Aorta (tissue), 5 donors: Measurements from ENCODE around the gene LCE3B. TPM values are rescaled to one million over a fixed set of nuclear protein-coding genes. Genes with fewer than 3 reads are reported as not detected.

Source experiments
- ATAC-seq: fragments of 200-7000 bp; cut with Tn5 transposase; one replicate; pipeline ENCODE4 v1.9.1; 2022; ENCODE audit warnings: moderate library complexity; ENCODE audit not compliant: low FRiP score
- DNase-seq, 2 donors: peaks; one replicate each; pipeline ENCODE4 v3.0.0-alpha.2; 2020
- H3K27ac ChIP-seq, 2 donors: one replicate each; pipeline ENCODE4 v1.5.1; 2013; ENCODE audit warnings: low read length in 2 of 2, mild to moderate bottlenecking in 2 of 2, moderate library complexity in 2 of 2, control low read depth in 1 of 2, inconsistent platforms in 1 of 2, low read depth in 1 of 2
- H3K27me3 ChIP-seq, 2 donors: one replicate each; pipeline ENCODE4 v1.6.1; 2013; ENCODE audit warnings: control low read depth in 1 of 2, low read length in 1 of 2, mild to moderate bottlenecking in 1 of 2, moderate library complexity in 1 of 2; ENCODE audit not compliant: insufficient read depth in 2 of 2, control insufficient read depth in 1 of 2
- H3K36me3 ChIP-seq, 2 donors: one replicate each; pipeline ENCODE4 v1.6.1; 2013; ENCODE audit warnings: control low read depth in 1 of 2, low read length in 1 of 2, mild to moderate bottlenecking in 1 of 2; ENCODE audit not compliant: insufficient read depth in 2 of 2, control insufficient read depth in 1 of 2
- H3K4me1 ChIP-seq, 2 donors: one replicate each; pipeline ENCODE4 v1.6.1; 2013; ENCODE audit warnings: low read length in 2 of 2, control low read depth in 1 of 2, mild to moderate bottlenecking in 1 of 2, moderate library complexity in 1 of 2; ENCODE audit not compliant: insufficient read depth in 2 of 2, control insufficient read depth in 1 of 2
- H3K4me3 ChIP-seq, 2 donors: one replicate each; pipeline ENCODE4 v1.5.1; 2013; ENCODE audit warnings: low read length in 2 of 2, control low read depth in 1 of 2, mild to moderate bottlenecking in 1 of 2
- H3K9me3 ChIP-seq: one replicate; pipeline ENCODE4 v1.6.1; 2013; ENCODE audit warnings: mild to moderate bottlenecking, low read length; ENCODE audit not compliant: control insufficient read depth
- WGBS, 2 donors: extraction: QIAGEN DNeasy Blood & Tissue Kit; methylation state at CpG; one replicate each; pipeline ENCODE4 v1.1.7; 2013; 5-methylcytosine and 5-hydroxymethylcytosine counted together
- intact Hi-C, 2 donors: fragments of 100-400 bp; cut with DNase I; formaldehyde crosslinking; loops; one replicate each; pipeline versions ENCODE4 v1.14.2 to v1.15.0; 2022
- polyA plus RNA-seq, 2 donors: library from polyadenylated mRNA; stranded (reverse); fragments of 200-250 nt; gene quantifications; one replicate each; pipeline ENCODE4 v1.2.3, GENCODE V29; 2013
- total RNA-seq, 2 donors: library from RNA; stranded (reverse); fragmentation: NEBNext Ultra II Directional; extraction: Animal tissue kit (Norgen Biotek cat#: 25700); gene quantifications; one replicate each; pipeline ENCODE4 v1.2.1, GENCODE V29; 2021
- donor health status: healthy with polysubstance abuse.
- donor health status: Bipolar disorder and iron deficiency.
- donor health status: DM: no; HTN: no; CAD: no.
- donor health status: DM: no; HTN: no; CAD: no.
- donor health status: DM: yes; HTN: yes; CAD: no.

LCE3B gene
- total and polyA plus RNA-seq, 4 donors = not detected

DNA sequence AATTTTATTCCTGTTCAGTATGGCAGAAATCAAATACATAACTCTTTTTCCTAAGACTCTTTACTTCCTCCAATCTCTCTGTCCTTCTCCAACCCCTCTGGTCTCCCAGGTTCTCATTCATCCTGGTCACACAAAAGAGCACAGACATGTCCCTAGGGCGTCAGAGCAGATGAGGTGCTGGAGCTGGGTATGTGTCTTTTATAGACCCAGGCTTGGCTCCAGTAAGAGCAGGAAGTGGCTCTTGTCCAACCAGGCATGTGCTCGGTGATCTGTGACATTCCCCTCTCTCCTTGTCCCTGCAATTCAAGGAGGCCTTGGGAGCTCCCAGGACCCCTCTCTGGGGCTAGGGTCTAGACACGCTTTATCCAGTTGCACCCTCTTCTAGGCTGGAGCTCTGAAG is 31.5 kb downstream of the LCE3B start:
- no peak overlapping the region for H3K4me3 ChIP-seq
- H3K27me3 ChIP-seq = no peaks in the 10 kb centered on the region
- ATAC-seq (no peak), DNase-seq (no peak)
- H3K27ac ChIP-seq = no peak overlapping the region
- WGBS, 2 donors = 36 to 41% methylated on average over 3 of the region's 3 CpGs
- intact Hi-C loops = no loop called here
- H3K9me3 ChIP-seq = peaks cover 2% of the 10 kb centered on the region
- no peaks in the 10 kb centered on the region for H3K36me3 ChIP-seq
- no peaks in the 10 kb centered on the region for H3K4me1 ChIP-seq

DNA sequence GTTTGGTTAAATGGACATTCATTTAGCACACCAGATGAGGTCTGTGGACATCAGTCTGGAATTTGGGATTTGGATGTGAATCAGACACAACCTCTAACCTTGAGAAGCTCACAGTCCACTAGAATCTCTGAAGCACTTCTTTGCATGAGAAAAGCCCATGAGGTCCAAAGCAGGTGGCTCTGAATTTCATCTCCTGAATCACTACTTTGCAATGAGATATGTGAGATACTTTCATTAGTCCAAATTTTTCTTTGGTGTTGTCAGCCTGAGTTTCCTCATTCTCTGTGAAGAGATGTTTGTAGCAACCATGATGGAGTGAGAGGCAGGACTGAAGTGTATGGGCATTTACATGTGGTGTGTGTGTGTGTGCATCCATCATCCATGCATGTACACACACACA is 33.0 kb downstream of the LCE3B start:
- no peaks in the 10 kb centered on the region for H3K4me1 ChIP-seq
- H3K9me3 ChIP-seq = peaks cover 2% of the 10 kb centered on the region
- no peak for DNase-seq
- H3K36me3 ChIP-seq = no peaks in the 10 kb centered on the region
- H3K27me3 ChIP-seq = no peaks in the 10 kb centered on the region
- no peak overlapping the region for H3K4me3 ChIP-seq
- H3K27ac ChIP-seq = no peak overlapping the region
- intact Hi-C loops = no loop called here
- ATAC-seq = no peak

DNA sequence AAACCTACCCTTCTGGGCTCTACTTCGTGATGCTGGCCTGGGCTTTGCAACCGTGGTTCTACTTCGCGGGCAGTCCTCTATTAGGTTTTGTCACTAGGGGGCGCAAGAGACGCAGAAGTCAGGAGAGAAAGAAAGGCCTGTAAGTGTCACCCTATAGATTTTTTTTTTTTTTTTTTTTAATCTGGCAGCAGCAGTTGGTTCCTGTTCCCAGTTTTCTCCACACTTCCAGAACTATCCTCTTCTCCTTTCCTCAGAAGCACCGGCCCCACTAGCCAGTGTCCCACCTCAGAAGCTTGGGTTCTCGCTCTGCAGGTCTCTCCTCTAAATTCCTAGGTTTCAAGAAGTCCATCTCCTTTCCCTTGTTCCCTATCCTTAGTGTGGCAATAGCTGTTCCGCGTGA is 40.5 kb downstream of the LCE3B start:
- Histone ChIP-seq H3K9me3 (no peaks in the 10 kb centered on the region), H3K36me3 (no peaks in the 10 kb centered on the region), H3K27ac (no peak overlapping the region), H3K27me3 (no peaks in the 10 kb centered on the region), H3K4me1 (no peaks in the 10 kb centered on the region), H3K4me3 (no peak overlapping the region)
- 25 to 29% methylated on average over 10 of the region's 10 CpGs for WGBS, 2 donors
- ATAC-seq = no peak
- DNase-seq = no peak
- intact Hi-C loops = loop anchor here in 1 of 2 donors (10.0 kb wide), 1 partner anchor 571 kb away; no protein-coding TSS in a partner anchor

DNA sequence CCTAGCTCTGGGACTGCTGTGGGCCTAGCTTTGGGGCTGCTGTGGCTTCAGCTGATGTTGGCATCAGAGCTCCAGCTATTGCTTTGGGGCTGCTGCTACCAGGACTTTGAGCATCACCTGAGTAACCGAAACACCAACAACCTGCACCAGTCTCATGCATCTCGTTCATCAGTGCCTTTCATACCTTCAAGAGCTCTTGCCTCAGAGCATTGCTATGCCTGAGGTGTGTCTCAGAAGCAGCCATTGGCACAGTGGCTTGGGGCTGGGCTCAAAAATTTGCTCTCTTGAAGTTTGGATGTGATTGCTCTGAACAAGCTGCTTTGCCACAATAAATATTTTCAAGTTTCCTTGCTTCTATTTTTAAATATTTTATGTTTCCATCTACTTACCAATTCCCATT is 42.8 kb downstream of the LCE3B start:
- no peaks in the 10 kb centered on the region for H3K27me3 ChIP-seq
- intact Hi-C loops = loop anchor here in 1 of 2 donors (10.0 kb wide), 1 partner anchor 568 kb away; no protein-coding TSS in a partner anchor
- WGBS, 2 donors = 61 to 62% methylated on average over 2 of the region's 2 CpGs
- H3K9me3 ChIP-seq = no peaks in the 10 kb centered on the region
- ATAC-seq = no peak
- no peak for DNase-seq
- no peaks in the 10 kb centered on the region for H3K36me3 ChIP-seq
- H3K4me3 ChIP-seq = no peak overlapping the region
- H3K4me1 ChIP-seq = no peaks in the 10 kb centered on the region
- no peak overlapping the region for H3K27ac ChIP-seq

DNA sequence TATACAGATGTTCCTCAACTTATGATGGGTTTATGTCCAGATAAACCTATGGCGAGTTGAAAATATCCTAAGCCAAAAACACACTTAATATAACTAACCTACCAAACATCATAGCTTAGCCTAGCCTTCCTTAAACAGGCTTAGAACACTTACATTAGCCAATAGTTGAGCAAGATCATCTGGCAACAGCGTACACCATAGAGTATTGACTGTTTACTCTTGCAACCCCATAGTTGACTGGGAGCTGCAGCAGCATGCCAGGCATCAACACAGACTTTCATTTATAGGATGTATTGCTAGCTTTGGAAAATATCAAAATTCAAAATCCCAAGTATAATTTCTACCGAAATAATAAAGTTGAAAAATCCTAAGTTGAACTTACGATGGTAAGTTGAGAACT is 44.1 kb downstream of the LCE3B start:
- no peak for DNase-seq
- ATAC-seq = no peak
- WGBS, 2 donors = 86 to 87% methylated on average over 4 of the region's 4 CpGs
- Histone ChIP-seq H3K36me3 (no peaks in the 10 kb centered on the region), H3K4me1 (no peaks in the 10 kb centered on the region), H3K4me3 (no peak overlapping the region), H3K27ac (no peak overlapping the region), H3K9me3 (no peaks in the 10 kb centered on the region), H3K27me3 (no peaks in the 10 kb centered on the region)
- intact Hi-C loops = loop anchor here in 1 of 2 donors (10.0 kb wide), 1 partner anchor 567 kb away; no protein-coding TSS in a partner anchor

DNA sequence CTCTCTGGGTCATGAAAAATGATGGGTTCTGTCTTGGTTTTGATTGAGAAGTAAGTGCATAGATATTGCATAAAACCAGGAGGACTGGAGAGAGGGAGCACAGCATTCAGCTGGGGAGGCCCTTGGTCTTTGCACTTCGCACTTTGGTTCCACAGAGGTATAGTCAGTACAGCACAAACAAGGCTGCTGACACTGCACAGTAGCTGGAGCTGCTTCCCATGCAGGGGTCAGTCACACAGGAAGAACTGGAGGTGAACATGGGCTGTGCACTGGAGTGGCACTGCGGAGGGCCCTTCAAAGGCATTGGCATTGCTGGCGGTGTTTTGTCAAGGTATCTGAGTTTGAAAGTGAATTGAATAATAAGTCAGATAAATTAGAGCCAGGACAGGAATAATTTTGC is 45.0 kb downstream of the LCE3B start:
- Histone ChIP-seq H3K36me3 (no peaks in the 10 kb centered on the region), H3K4me3 (no peak overlapping the region), H3K4me1 (no peaks in the 10 kb centered on the region), H3K27ac (no peak overlapping the region), H3K27me3 (no peaks in the 10 kb centered on the region), H3K9me3 (no peaks in the 10 kb centered on the region)
- DNase-seq = no peak
- 85 to 88% methylated on average over 3 of the region's 3 CpGs for WGBS, 2 donors
- no peak for ATAC-seq
- intact Hi-C loops = loop anchor here in 1 of 2 donors (10.0 kb wide), 1 partner anchor 566 kb away; no protein-coding TSS in a partner anchor

DNA sequence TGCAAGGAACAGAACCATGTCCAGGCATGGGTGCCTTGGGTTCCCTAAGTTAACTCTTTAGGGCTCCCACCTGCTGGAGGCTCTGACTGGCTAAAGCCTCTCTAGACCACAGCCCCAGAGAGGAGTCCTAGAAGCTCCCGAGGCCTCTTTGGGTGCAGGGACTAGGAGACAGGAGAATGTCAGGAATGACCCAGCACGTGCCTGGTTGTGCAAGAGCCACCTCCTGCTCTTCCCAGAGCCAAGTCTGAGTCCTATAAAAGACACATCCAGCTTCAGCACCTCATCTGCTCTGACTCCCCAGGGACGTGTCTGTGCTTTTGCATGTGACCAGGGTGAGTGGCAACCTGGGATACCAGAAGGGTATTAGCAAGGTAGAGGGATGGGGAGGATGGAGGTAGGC is 49.5 kb downstream of the LCE3B start, which contains the start of gene LCE2D:
Gene LCE2D, plus strand, starts transcription at position 283 of the 400 bp plus-strand sequence. CDS start 726 bp downstream, outside the sequence.
- no peaks in the 10 kb centered on the region for H3K9me3 ChIP-seq
- intact Hi-C loops = no loop called here
- H3K27me3 ChIP-seq = peaks cover 0 to 2% of the 10 kb centered on the region in 2 donors
- H3K4me3 ChIP-seq = no peak within 1 kb of the TSS
- no peak for DNase-seq
- ATAC-seq = no peak
- H3K36me3 ChIP-seq = no peaks in the 10 kb centered on the region
- H3K4me1 ChIP-seq = no peaks in the 10 kb centered on the region
- H3K27ac ChIP-seq = no peak within 1 kb of the TSS
- 56 to 59% methylated on average over 3 of the region's 3 CpGs for WGBS, 2 donors

Other genes starting within 250 kb of the LCE3B start
- not detected for gene CRNN, start 199.5 kb upstream of the LCE3B start, total RNA-seq
- 1 to 10 TPM; 1.4 to 3.0 TPM for gene CRNN, start 199.5 kb upstream of the LCE3B start, polyA plus RNA-seq
- not detected for gene LCE5A, start 103.0 kb upstream of the LCE3B start, total RNA-seq
- under 1 TPM in 1 of 2 donors, not detected in 1; 0.15 TPM for gene LCE5A, start 103.0 kb upstream of the LCE3B start, polyA plus RNA-seq
- not detected for gene CRCT1, start 99.3 kb upstream of the LCE3B start, total RNA-seq
- 1 to 10 TPM in 1 of 2 donors, under 1 TPM in 1; 0.18 to 1.1 TPM for gene CRCT1, start 99.3 kb upstream of the LCE3B start, polyA plus RNA-seq
- not detected for gene LCE3E, start 47.0 kb upstream of the LCE3B start, total RNA-seq
- not detected for gene LCE3E, start 47.0 kb upstream of the LCE3B start, polyA plus RNA-seq
- not detected for gene LCE3D, start 33.3 kb upstream of the LCE3B start, total RNA-seq
- not detected for gene LCE3D, start 33.3 kb upstream of the LCE3B start, polyA plus RNA-seq
- gene LCE3C, start 13.6 kb upstream of the LCE3B start, total RNA-seq = not detected
- not detected for gene LCE3C, start 13.6 kb upstream of the LCE3B start, polyA plus RNA-seq
- gene LCE3A, start 9.3 kb downstream of the LCE3B start, total RNA-seq = not detected
- not detected for gene LCE3A, start 9.3 kb downstream of the LCE3B start, polyA plus RNA-seq
- gene LCE2D, start 49.6 kb downstream of the LCE3B start, total RNA-seq = not detected
- not detected for gene LCE2D, start 49.6 kb downstream of the LCE3B start, polyA plus RNA-seq
- gene LCE2C, start 61.5 kb downstream of the LCE3B start, total RNA-seq = not detected
- not detected for gene LCE2C, start 61.5 kb downstream of the LCE3B start, polyA plus RNA-seq
- gene LCE2B, start 72.3 kb downstream of the LCE3B start, total RNA-seq = not detected
- gene LCE2B, start 72.3 kb downstream of the LCE3B start, polyA plus RNA-seq = not detected
- gene LCE2A, start 84.5 kb downstream of the LCE3B start, total RNA-seq = not detected
- gene LCE2A, start 84.5 kb downstream of the LCE3B start, polyA plus RNA-seq = not detected
- not detected for gene LCE4A, start 94.3 kb downstream of the LCE3B start, total RNA-seq
- gene LCE4A, start 94.3 kb downstream of the LCE3B start, polyA plus RNA-seq = not detected
- not detected for gene KPRP, start 144.2 kb downstream of the LCE3B start, total RNA-seq
- gene KPRP, start 144.2 kb downstream of the LCE3B start, polyA plus RNA-seq = not detected
- gene LCE1F, start 161.3 kb downstream of the LCE3B start, total RNA-seq = not detected
- not detected for gene LCE1F, start 161.3 kb downstream of the LCE3B start, polyA plus RNA-seq
- not detected for gene LCE1E, start 172.4 kb downstream of the LCE3B start, total RNA-seq
- gene LCE1E, start 172.4 kb downstream of the LCE3B start, polyA plus RNA-seq = not detected
- not detected for gene LCE1D, start 182.9 kb downstream of the LCE3B start, total RNA-seq
- gene LCE1D, start 182.9 kb downstream of the LCE3B start, polyA plus RNA-seq = not detected
- not detected for gene LCE1C, start 192.8 kb downstream of the LCE3B start, total RNA-seq
- not detected for gene LCE1C, start 192.8 kb downstream of the LCE3B start, polyA plus RNA-seq
- not detected for gene LCE1B, start 198.2 kb downstream of the LCE3B start, total RNA-seq
- not detected for gene LCE1B, start 198.2 kb downstream of the LCE3B start, polyA plus RNA-seq
- not detected for gene LCE1A, start 213.7 kb downstream of the LCE3B start, total RNA-seq
- gene LCE1A, start 213.7 kb downstream of the LCE3B start, polyA plus RNA-seq = not detected
- gene LCE6A, start 229.0 kb downstream of the LCE3B start, total RNA-seq = not detected
- not detected for gene LCE6A, start 229.0 kb downstream of the LCE3B start, polyA plus RNA-seq
- not detected for gene LCE7A, start 246.2 kb downstream of the LCE3B start, total RNA-seq
- not detected for gene LCE7A, start 246.2 kb downstream of the LCE3B start, polyA plus RNA-seq